OCI-LY7 (cell line): ENCODE results near the gene NDUFC2.

Experiments used
- EZH2phosphoT487 ChIP-seq: fragments of 200-600 bp; sonication (generic); IDR thresholded peaks from 2 replicates; pipeline ENCODE4 v1.6.1; 2018; ENCODE audit warnings: low read depth, borderline replicate concordance, mild to moderate bottlenecking, mixed run types, antibody characterized with exemption, low read length, moderate library complexity, mixed read lengths
- TF ChIP-seq, protein P1 (sequence below): fragments of 200-600 bp; sonication (generic); conservative IDR thresholded peaks from 2 replicates; pipeline ENCODE4 v1.5.1; 2014; ENCODE audit warnings: mild to moderate bottlenecking, antibody characterized with exemption, low read length, moderate library complexity, mixed read lengths

DNA sequence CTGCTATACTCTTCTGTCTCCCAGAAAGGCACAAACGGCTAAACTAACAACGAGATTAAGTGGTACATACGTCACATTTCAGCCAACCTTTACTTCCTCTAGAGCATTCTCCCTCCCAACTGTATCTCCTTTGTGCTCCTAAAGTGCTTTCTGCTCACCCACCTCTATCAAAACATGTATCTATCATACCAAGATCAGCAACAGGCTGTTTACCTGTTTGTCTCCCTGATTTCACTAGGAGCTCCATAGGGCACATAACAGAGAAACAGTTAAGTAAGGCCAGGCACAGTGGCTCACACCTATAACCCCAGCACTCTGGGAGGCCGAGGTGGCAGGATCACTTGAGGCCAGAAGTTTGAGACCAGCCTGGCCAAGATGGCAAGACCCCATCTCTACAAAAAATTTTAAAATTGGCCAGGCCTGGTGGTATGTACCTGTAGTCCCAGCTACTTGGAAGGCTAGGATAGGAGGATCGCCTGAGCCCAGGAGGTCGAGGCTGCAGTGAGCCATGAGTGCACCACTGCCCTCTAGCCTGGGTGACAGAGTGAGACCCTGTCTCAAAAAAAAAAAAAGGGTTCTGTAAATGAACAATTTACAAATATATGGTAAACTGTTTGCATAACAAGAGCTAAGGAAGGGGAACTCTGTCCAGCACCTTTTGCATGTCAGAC is 2.8 kb downstream of the NDUFC2 start:
- TF ChIP-seq EZH2phosphoT487: no peak
- TF ChIP-seq, protein P1, sequence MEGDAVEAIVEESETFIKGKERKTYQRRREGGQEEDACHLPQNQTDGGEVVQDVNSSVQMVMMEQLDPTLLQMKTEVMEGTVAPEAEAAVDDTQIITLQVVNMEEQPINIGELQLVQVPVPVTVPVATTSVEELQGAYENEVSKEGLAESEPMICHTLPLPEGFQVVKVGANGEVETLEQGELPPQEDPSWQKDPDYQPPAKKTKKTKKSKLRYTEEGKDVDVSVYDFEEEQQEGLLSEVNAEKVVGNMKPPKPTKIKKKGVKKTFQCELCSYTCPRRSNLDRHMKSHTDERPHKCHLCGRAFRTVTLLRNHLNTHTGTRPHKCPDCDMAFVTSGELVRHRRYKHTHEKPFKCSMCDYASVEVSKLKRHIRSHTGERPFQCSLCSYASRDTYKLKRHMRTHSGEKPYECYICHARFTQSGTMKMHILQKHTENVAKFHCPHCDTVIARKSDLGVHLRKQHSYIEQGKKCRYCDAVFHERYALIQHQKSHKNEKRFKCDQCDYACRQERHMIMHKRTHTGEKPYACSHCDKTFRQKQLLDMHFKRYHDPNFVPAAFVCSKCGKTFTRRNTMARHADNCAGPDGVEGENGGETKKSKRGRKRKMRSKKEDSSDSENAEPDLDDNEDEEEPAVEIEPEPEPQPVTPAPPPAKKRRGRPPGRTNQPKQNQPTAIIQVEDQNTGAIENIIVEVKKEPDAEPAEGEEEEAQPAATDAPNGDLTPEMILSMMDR: no peak
